SKM-1 treated with dmso at 0.1 percent for 144 hours (cell line): ENCODE data around the gene HLA-DRB1.
A peak's percentile ranks its signal among the peaks of the same experiment; 100 is the strongest.
"Not testable (repeated sequence)": the region's sequence is repeated elsewhere in the genome, so short reads cannot be mapped to it uniquely, and the experiment has no call there.

Experiments used
- DNase-seq: peaks from one replicate; lab custom pipeline; 2025; ENCODE audit not compliant: unreplicated experiment; lab: John Stamatoyannopoulos, UW

The HLA-DRB1 gene

DNA sequence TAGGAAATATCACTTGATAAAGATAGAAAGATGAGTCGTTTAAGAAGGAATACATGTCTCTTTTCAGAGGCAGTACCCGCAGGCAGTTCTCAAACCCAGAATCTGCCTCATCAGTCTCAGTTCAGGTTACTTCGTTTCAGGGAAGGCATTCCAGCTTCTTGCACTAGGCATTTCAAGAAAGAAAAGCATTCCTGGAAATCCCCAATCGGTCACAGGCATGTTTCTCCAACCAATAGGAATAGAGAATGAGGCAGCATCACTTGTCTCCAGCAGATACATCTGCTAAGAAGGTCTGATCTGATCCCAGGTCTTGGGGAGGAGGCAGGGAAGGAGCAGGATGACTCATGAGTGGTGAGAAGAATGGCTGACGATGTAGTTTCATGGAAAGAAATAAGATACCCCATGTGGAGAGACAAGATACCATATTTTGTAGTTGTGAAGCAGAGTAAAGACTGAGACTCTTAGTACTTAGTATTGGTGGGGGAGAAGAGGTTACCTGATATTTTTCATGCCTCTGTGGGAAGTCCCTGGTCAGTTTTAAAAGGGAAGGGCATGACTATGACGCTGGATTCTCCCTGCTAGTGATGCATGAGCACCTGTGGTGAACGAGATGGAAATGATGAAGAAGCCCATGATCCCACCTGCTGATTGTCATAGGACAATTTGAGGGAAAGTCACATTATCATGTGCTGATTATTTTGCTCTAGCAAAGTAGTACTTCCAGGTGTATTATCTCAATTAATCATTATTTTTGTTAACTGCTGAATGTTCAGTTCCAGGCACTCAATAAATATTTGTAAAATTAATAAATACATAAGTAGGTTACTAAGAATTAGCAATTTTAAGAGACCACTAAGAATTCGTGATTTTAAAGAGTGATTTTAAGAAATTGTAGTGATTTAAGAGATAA is 20.3 kb upstream of the HLA-DRB1 start:
- DNase-seq = peak; percentile 81

- no peak for DNase-seq
Measured at GRCh38 chr6:32609391-32609730, 19.7 kb upstream of the HLA-DRB1 start.

DNA sequence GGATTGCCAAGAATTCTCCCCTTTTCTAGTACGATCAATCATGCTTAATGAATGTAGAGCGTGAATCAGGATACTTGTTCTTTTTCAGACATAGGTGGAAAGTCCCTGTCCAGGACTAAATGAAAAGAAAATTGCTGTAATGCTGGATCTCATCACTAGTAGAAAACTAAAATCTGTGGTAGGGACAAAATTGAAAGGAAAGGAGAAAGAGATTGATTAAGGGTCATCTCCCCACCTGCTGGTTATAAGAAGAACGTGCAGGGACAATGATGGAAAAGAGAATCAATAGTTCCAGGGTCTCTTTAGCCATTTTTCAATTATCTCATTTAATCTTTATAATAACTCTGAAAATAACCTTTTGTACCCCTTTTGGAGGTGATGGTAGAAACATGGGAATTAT is 18.7 kb upstream of the HLA-DRB1 start:
- no peak for DNase-seq

DNA sequence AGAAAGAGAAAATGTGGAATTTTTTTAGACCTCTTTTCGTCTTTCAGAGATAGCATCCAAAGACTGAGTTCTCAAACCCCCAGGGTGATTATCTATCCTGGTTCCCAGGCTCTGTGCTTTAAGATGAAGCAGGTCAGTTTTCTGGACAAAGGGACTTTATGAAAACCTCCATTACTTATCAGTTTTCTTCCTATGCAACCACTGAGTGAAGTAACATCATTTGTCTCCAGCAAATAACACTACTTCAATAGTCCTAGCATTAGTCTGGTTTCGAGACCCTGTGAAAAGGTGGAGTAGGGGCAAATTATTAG is 18.3 kb upstream of the HLA-DRB1 start:
- no peak for DNase-seq

- DNase-seq = no peak
Measured at GRCh38 chr6:32607263-32607987, 17.8 kb upstream of the HLA-DRB1 start.

GRCh38 chr6:32604434-32604877 is 14.8 kb upstream of the HLA-DRB1 start:
- DNase-seq = no peak

GRCh38 chr6:32603888-32604287 is 14.2 kb upstream of the HLA-DRB1 start:
- DNase-seq = no peak

GRCh38 chr6:32603222-32603621 is 13.6 kb upstream of the HLA-DRB1 start:
- DNase-seq = no peak

- no peak for DNase-seq
Measured at GRCh38 chr6:32602383-32602782, 12.7 kb upstream of the HLA-DRB1 start.

DNA sequence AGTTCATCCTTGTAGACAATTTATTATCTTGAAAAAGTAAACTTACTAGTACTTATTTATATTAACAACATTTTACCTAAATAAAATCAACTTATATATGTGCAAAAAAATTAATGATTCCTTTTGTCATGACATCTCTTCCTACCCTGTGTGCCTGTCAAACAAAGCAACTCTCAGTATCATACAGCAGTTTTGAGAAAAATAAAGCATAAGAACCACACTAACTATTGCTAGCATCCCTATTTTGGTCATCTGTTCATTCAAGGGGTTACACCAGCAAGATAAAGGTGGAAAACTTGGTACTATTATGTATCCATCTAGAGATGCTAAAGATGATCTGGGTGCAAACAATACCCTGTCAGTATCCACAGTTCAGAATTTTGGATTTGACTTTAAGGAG is 7.4 kb upstream of the HLA-DRB1 start:
- DNase-seq = no peak

GRCh38 chr6:32590713-32591112 is 1.1 kb upstream of the HLA-DRB1 start:
- DNase-seq = not testable (repeated sequence)

GRCh38 chr6:32588156-32588555 is 1.5 kb downstream of the HLA-DRB1 start:
- no peak for DNase-seq

DNA sequence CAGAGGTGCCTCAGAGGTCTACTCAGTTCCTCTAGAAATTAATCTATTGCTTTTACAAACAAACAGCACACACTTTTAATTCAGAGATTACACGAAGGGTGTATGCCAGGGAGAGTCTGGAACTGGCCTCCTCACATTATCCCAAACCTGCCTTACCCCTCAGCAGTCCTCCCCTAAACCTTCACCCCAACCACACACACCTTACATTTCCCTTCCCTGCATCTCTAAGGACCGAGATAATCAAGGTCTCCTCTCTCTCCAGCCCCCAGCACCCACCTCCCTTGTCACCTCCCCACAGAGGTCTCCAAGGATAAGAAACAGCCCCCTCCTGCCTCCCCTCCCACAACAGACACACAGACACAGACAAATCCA is 6.1 kb downstream of the HLA-DRB1 start:
- no peak for DNase-seq

DNA sequence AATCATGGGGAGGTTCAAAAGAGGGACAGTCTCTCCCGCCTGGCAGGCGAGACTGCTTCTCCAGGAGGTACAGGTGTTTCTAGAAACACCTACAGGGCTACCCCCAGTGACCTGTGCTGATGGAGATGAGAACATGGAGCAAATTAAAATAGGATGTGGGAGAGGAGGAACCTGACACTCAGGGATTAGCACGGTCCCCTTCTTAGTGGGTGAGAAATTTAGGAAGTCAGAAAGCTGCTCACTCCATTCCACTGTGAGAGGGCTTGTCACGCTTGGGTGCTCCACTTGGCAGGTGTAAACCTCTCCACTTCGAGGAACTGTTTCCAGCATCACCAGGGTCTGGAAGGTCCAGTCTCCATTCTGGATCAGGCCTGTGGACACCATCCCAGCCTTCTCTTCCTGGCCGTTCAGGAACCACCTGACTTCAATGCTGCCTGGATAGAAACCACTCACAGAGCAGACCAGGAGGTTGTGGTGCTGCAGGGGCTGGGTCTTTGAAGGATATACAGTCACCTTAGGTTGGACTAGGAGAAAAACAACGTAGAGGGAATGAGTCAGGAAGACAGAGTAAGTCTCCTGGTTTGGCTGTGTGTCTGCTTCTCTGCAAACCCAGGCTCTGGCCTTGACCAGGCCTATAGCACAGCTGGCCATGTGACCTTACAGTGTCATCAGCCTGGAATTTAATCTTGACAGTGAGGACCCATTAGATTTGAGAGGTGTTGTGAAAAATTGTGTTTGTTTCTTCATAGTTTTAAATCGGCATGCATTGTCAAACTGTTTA is 8.1 kb downstream of the HLA-DRB1 start:
- DNase-seq = no peak

GRCh38 chr6:32580593-32580992 is 9.1 kb downstream of the HLA-DRB1 start:
- DNase-seq = no peak

- no peak for DNase-seq
Measured at GRCh38 chr6:32578962-32579361, 10.7 kb downstream of the HLA-DRB1 start.

- DNase-seq = not testable (repeated sequence)
Measured at GRCh38 chr6:32577493-32577892, 12.2 kb downstream of the HLA-DRB1 start.

- DNase-seq = no peak
Measured at GRCh38 chr6:32576250-32576649, 13.4 kb downstream of the HLA-DRB1 start.

- no peak for DNase-seq
Measured at GRCh38 chr6:32570363-32570905, 19.2 kb downstream of the HLA-DRB1 start.

- DNase-seq = no peak
Measured at GRCh38 chr6:32568561-32568960, 21.1 kb downstream of the HLA-DRB1 start.

GRCh38 chr6:32566957-32567356 is 22.7 kb downstream of the HLA-DRB1 start:
- DNase-seq = no peak
